NCI-H69 (cell line): ENCODE data around the gene MYBBP1A.

Source experiments
- DNase-seq: peaks from one replicate; lab custom pipeline; 2025; lab: John Stamatoyannopoulos, UW

The MYBBP1A gene

GRCh38 chr17:4503283-4504025 is 51.7 kb downstream of the MYBBP1A start:
- no peak for DNase-seq

- peak; percentile 30 for DNase-seq
Observed at GRCh38 chr17:4502466-4503154, 52.6 kb downstream of the MYBBP1A start.

GRCh38 chr17:4501295-4501949 is 53.8 kb downstream of the MYBBP1A start:
- DNase-seq = no peak

GRCh38 chr17:4500191-4500571 is 55.0 kb downstream of the MYBBP1A start:
- DNase-seq = peak; percentile 26

GRCh38 chr17:4499431-4500190 is 55.6 kb downstream of the MYBBP1A start:
- DNase-seq = peak; percentile 55

GRCh38 chr17:4498461-4499397 is 56.5 kb downstream of the MYBBP1A start, which contains the start of gene SPNS2:
Gene SPNS2 (plus strand): TSS chr17:4498881. CDS start chr17:4499048, 167 bp downstream.
- peak; percentile 79 for DNase-seq

- peak; percentile 19 for DNase-seq
Observed at GRCh38 chr17:4497101-4497824, 57.9 kb downstream of the MYBBP1A start.

GRCh38 chr17:4492721-4493561 is 62.2 kb downstream of the MYBBP1A start:
- peak; percentile 70 for DNase-seq

GRCh38 chr17:4490637-4491061 is 64.5 kb downstream of the MYBBP1A start:
- no peak for DNase-seq

GRCh38 chr17:4490109-4490591 is 65.0 kb downstream of the MYBBP1A start:
- no peak for DNase-seq

GRCh38 chr17:4488989-4489595 is 66.1 kb downstream of the MYBBP1A start:
- no peak for DNase-seq
